GM19351 (cell line): ENCODE results near the gene SNX3.

Source experiments
- ATAC-seq: cut with Tn5 transposase; IDR thresholded peaks from one replicate; pipeline ENCODE4 v1.9.1; 2021; ENCODE audit warnings: mild to moderate bottlenecking, moderate library complexity; ENCODE audit not compliant: unreplicated experiment

Gene SNX3

GRCh38 chr6:108171291-108171917 is 89.4 kb downstream of the SNX3 start:
- ATAC-seq, result no peak

- no peak for ATAC-seq
Measured at GRCh38 chr6:108170332-108171290, 90.2 kb downstream of the SNX3 start.

GRCh38 chr6:108169464-108170331 is 91.1 kb downstream of the SNX3 start:
- no peak for ATAC-seq

GRCh38 chr6:108168501-108169463 is 92.1 kb downstream of the SNX3 start:
- no peak for ATAC-seq

GRCh38 chr6:108168090-108168463 is 92.8 kb downstream of the SNX3 start:
- ATAC-seq, result no peak

- no peak for ATAC-seq
Measured at GRCh38 chr6:108167449-108168089, 93.3 kb downstream of the SNX3 start.

- no peak for ATAC-seq
Measured at GRCh38 chr6:108166664-108167448, 94.0 kb downstream of the SNX3 start.

- no peak for ATAC-seq
Measured at GRCh38 chr6:108165714-108166663, 94.9 kb downstream of the SNX3 start, which contains the start of gene NR2E1. Gene NR2E1, plus strand, starts transcription at chr6:108166022. Its CDS starts 744 bp downstream, at chr6:108166766.

GRCh38 chr6:108164815-108165706 is 95.8 kb downstream of the SNX3 start:
- no peak for ATAC-seq

GRCh38 chr6:108164543-108164814 is 96.4 kb downstream of the SNX3 start:
- ATAC-seq, result no peak

- ATAC-seq, result no peak
Measured at GRCh38 chr6:108163644-108164542, 96.9 kb downstream of the SNX3 start.

- no peak for ATAC-seq
Measured at GRCh38 chr6:108163267-108163643, 97.6 kb downstream of the SNX3 start.

GRCh38 chr6:108161724-108162282 is 99.0 kb downstream of the SNX3 start:
- no peak for ATAC-seq
